Right atrium auricular region (tissue), 2 donors: ENCODE results near the gene ZNF385B. TPM values are rescaled to one million over a fixed set of nuclear protein-coding genes. Genes with fewer than 3 reads are reported as not detected.

Source experiments
- DNase-seq: peaks from one replicate; pipeline ENCODE4 v3.0.0-alpha.2; 2019; ENCODE audit warnings: low spot score
- H3K27ac ChIP-seq, 2 donors: fragments of 200-600 bp; sonication (generic); 1 replicate in 1 of 2; 2 replicates in 1 of 2; pipeline ENCODE4 v1.5.1; 2016 to 2019
- H3K27me3 ChIP-seq, 2 donors: fragments of 200-600 bp; sonication (generic); one replicate each; pipeline versions ENCODE4 v1.5.1 to v1.6.0; 2017 to 2019
- H3K36me3 ChIP-seq: fragments of 200-600 bp; sonication (generic); one replicate; pipeline ENCODE4 v1.5.1; 2016
- H3K4me1 ChIP-seq, 2 donors: fragments of 200-600 bp; sonication (generic); one replicate each; pipeline versions ENCODE4 v1.5.1 to v1.6.0; 2017 to 2019
- H3K4me3 ChIP-seq, 2 donors: fragments of 200-600 bp; sonication (generic); 1 replicate in 1 of 2; 2 replicates in 1 of 2; pipeline ENCODE4 v1.5.1; 2017 to 2019; ENCODE audit warnings: mild to moderate bottlenecking in 1 of 2, moderate library complexity in 1 of 2
- H3K9me3 ChIP-seq, 2 donors: fragments of 200-600 bp; sonication (generic); one replicate each; pipeline ENCODE4 v1.5.1; 2019
- CTCF ChIP-seq, 2 donors: fragments of 200-600 bp; sonication (generic); IDR thresholded peaks; one replicate each; pipeline ENCODE4 v1.5.1; 2019; ENCODE audit warnings: antibody characterized with exemption in 2 of 2
- total RNA-seq, 2 donors: library from RNA; depleted of rRNA; stranded (reverse); fragments of >200 nt; gene quantifications; one replicate each; pipeline ENCODE4 v1.1.0, GENCODE V29; 2016

ZNF385B gene
- total RNA-seq, 2 donors from 2014 or later = 23.2 to 33.3 TPM

- no peak for TF ChIP-seq CTCF (IDR thresholded peaks at IDR 0.05)
- DNase-seq = no peak
- Histone ChIP-seq H3K27me3 (no peaks in the 10 kb centered on the region), H3K27ac (peak overlapping the region; percentile 35 to 46), H3K36me3 (no peaks in the 10 kb centered on the region), H3K9me3 (no peaks in the 10 kb centered on the region), H3K4me3 (no peak overlapping the region), H3K4me1 (peaks cover 0 to 30% of the 10 kb centered on the region in 2 donors)
These were observed 290.2 kb downstream of the ZNF385B start for GRCh38 chr2:179571252-179571651.

- no peak for DNase-seq
- H3K9me3 ChIP-seq = no peaks in the 10 kb centered on the region
- peak overlapping the region; percentile 13 to 52 for H3K27ac ChIP-seq
- no peaks in the 10 kb centered on the region for H3K36me3 ChIP-seq
- H3K4me1 ChIP-seq = peaks cover 0 to 30% of the 10 kb centered on the region in 2 donors
- H3K4me3 ChIP-seq = no peak overlapping the region
- no peak for TF ChIP-seq CTCF (IDR thresholded peaks at IDR 0.05)
- no peaks in the 10 kb centered on the region for H3K27me3 ChIP-seq
These were observed 291.6 kb downstream of the ZNF385B start for GRCh38 chr2:179569831-179570233.

GRCh38 chr2:179565807-179566206, 295.6 kb downstream of the ZNF385B start:
- TF ChIP-seq CTCF (IDR thresholded peaks at IDR 0.05) = no peak
- DNase-seq = no peak
- Histone ChIP-seq H3K4me3 (no peak overlapping the region), H3K27ac (no peak overlapping the region), H3K4me1 (peaks cover 0 to 19% of the 10 kb centered on the region in 2 donors), H3K36me3 (no peaks in the 10 kb centered on the region), H3K27me3 (no peaks in the 10 kb centered on the region), H3K9me3 (no peaks in the 10 kb centered on the region)

- TF ChIP-seq CTCF (IDR thresholded peaks at IDR 0.05) = no peak
- no peaks in the 10 kb centered on the region for H3K36me3 ChIP-seq
- peak overlapping the region; percentile 27 to 38 for H3K4me3 ChIP-seq
- no peaks in the 10 kb centered on the region for H3K9me3 ChIP-seq
- H3K27me3 ChIP-seq = no peaks in the 10 kb centered on the region
- H3K27ac ChIP-seq = peak overlapping the region; percentile 70 to 78
- DNase-seq = no peak
- peaks cover 0 to 9% of the 10 kb centered on the region in 2 donors for H3K4me1 ChIP-seq
These were observed 299.0 kb downstream of the ZNF385B start for GRCh38 chr2:179562330-179562885.

GRCh38 chr2:179561702-179562101, 299.7 kb downstream of the ZNF385B start:
- Histone ChIP-seq H3K36me3 (no peaks in the 10 kb centered on the region), H3K27ac (peak overlapping the region; percentile 70 to 78), H3K4me3 (peak overlapping the region; percentile 27 to 38), H3K4me1 (peaks cover 0 to 9% of the 10 kb centered on the region in 2 donors), H3K9me3 (no peaks in the 10 kb centered on the region), H3K27me3 (no peaks in the 10 kb centered on the region)
- no peak for TF ChIP-seq CTCF (IDR thresholded peaks at IDR 0.05)
- no peak for DNase-seq

- Histone ChIP-seq H3K27me3 (no peaks in the 10 kb centered on the region), H3K4me3 (no peak overlapping the region), H3K36me3 (no peaks in the 10 kb centered on the region), H3K4me1 (peaks cover 0 to 9% of the 10 kb centered on the region in 2 donors), H3K27ac (peak overlapping the region; percentile 70 to 78), H3K9me3 (no peaks in the 10 kb centered on the region)
- TF ChIP-seq CTCF (IDR thresholded peaks at IDR 0.05) = no peak
- DNase-seq = no peak
These were observed 301.1 kb downstream of the ZNF385B start for GRCh38 chr2:179560257-179560735.
